SIG-M5 treated with dmso at 0.1 percent for 504 hours (cell line): ENCODE measurements around the gene MRPS34.
"Not testable (repeated sequence)": the region's sequence is repeated elsewhere in the genome, so short reads cannot be mapped to it uniquely, and the experiment has no call there.

Experiments used
- DNase-seq: peaks from one replicate; lab custom pipeline; 2025; ENCODE audit not compliant: unreplicated experiment; lab: John Stamatoyannopoulos, UW

MRPS34 gene

GRCh38 chr16:1772908-1773702, at the start of gene MRPS34:
MRPS34 (minus strand) TSS chr16:1773134; CDS start chr16:1773119, 15 bp downstream.
- peak; percentile 70 for DNase-seq

GRCh38 chr16:1821861-1822611, 49.1 kb upstream of the MRPS34 start:
- no peak for DNase-seq

- no peak for DNase-seq
These were observed 48.0 kb upstream of the MRPS34 start for GRCh38 chr16:1820946-1821290.

- DNase-seq = no peak
These were observed 47.4 kb upstream of the MRPS34 start for GRCh38 chr16:1820096-1820945.

- no peak for DNase-seq
These were observed 46.7 kb upstream of the MRPS34 start for GRCh38 chr16:1819611-1820010.

GRCh38 chr16:1818873-1819525, 46.1 kb upstream of the MRPS34 start:
- no peak for DNase-seq

- DNase-seq = no peak
These were observed 45.4 kb upstream of the MRPS34 start for GRCh38 chr16:1818204-1818872.

GRCh38 chr16:1817716-1818115, 44.8 kb upstream of the MRPS34 start:
- no peak for DNase-seq

- no peak for DNase-seq
These were observed 44.3 kb upstream of the MRPS34 start for GRCh38 chr16:1817276-1817589.

GRCh38 chr16:1816396-1817275, 43.7 kb upstream of the MRPS34 start:
- DNase-seq = no peak

GRCh38 chr16:1815461-1815860, 42.5 kb upstream of the MRPS34 start:
- no peak for DNase-seq

- DNase-seq = peak; percentile 27
These were observed 39.8 kb upstream of the MRPS34 start for GRCh38 chr16:1812732-1813163.

GRCh38 chr16:1810536-1810935, 37.6 kb upstream of the MRPS34 start:
- DNase-seq = no peak

- DNase-seq = no peak
These were observed 37.2 kb upstream of the MRPS34 start for GRCh38 chr16:1810106-1810505.

- no peak for DNase-seq
These were observed 36.4 kb upstream of the MRPS34 start for GRCh38 chr16:1809281-1809801.

GRCh38 chr16:1808691-1809090, 35.8 kb upstream of the MRPS34 start:
- no peak for DNase-seq

GRCh38 chr16:1807626-1808025, 34.7 kb upstream of the MRPS34 start:
- no peak for DNase-seq

- no peak for DNase-seq
These were observed 27.8 kb upstream of the MRPS34 start for GRCh38 chr16:1800701-1801100.

GRCh38 chr16:1799263-1799662, 26.3 kb upstream of the MRPS34 start:
- DNase-seq = not testable (repeated sequence)
